Right cardiac atrium (tissue), 5 donors: ENCODE measurements around the gene SOX2. TPM values are rescaled to one million over a fixed set of nuclear protein-coding genes. Genes with fewer than 3 reads are reported as not detected.
"Not testable (repeated sequence)": the region's sequence is repeated elsewhere in the genome, so short reads cannot be mapped to it uniquely, and the experiment has no call there.

Source experiments
- ATAC-seq, 2 donors: fragments of 200-7000 bp; cut with Tn5 transposase; one replicate each; pipeline versions ENCODE4 v1.8.0 to v1.9.1; 2020; ENCODE audit warnings: moderate library complexity in 2 of 2, mild to moderate bottlenecking in 1 of 2
- DNase-seq, 3 donors: peaks; one replicate each; pipeline ENCODE4 v3.0.0-alpha.2; 2020
- H3K27ac ChIP-seq: one replicate; pipeline ENCODE4 v1.5.1; 2013; ENCODE audit warnings: mild to moderate bottlenecking, low read length, control low read depth, moderate library complexity
- H3K27me3 ChIP-seq: one replicate; pipeline ENCODE4 v1.6.1; 2013; ENCODE audit not compliant: control insufficient read depth, insufficient read depth
- H3K4me1 ChIP-seq: one replicate; pipeline ENCODE4 v1.6.1; 2013; ENCODE audit warnings: low read length; ENCODE audit not compliant: control insufficient read depth, insufficient read depth
- H3K4me3 ChIP-seq: one replicate; pipeline ENCODE4 v1.5.1; 2013; ENCODE audit warnings: low read length, control low read depth
- H3K9me3 ChIP-seq: one replicate; pipeline ENCODE4 v1.6.1; 2013; ENCODE audit warnings: low read length; ENCODE audit not compliant: control insufficient read depth
- WGBS: extraction: QIAGEN DNeasy Blood & Tissue Kit; methylation state at CpG from one replicate; pipeline ENCODE4 v1.1.7; 2013; 5-methylcytosine and 5-hydroxymethylcytosine counted together
- intact Hi-C, 4 donors: fragments of 100-400 bp; cut with DNase I; formaldehyde crosslinking; loops; one replicate each; pipeline versions ENCODE4 v1.11.0 to v1.14.0; 2022 to 2023
- polyA plus RNA-seq: library from polyadenylated mRNA; stranded (reverse); fragments of 200-250 nt; gene quantifications from one replicate; pipeline ENCODE4 v1.2.3, GENCODE V29; 2013
- total RNA-seq, 4 donors: library from RNA; stranded (reverse); fragmentation: NEBNext Ultra II Directional; extraction: Animal tissue kit (Norgen Biotek cat#: 25700); gene quantifications; one replicate each; pipeline ENCODE4 v1.2.1, GENCODE V29; 2021
- donor health status: healthy with polysubstance abuse.
- donor health status: DM: no; HTN: yes; CAD: no.
- donor health status: DM: no; HTN: no; CAD: no.
- donor health status: DM: no; HTN: yes; CAD: no; lungs with severe emphysema.
- donor health status: DM: yes; HTN: yes; CAD: no.

SOX2 gene
- total and polyA plus RNA-seq, 5 donors, result 0.17 to 1.0 (median 0.28) TPM; not detected in 1

DNA sequence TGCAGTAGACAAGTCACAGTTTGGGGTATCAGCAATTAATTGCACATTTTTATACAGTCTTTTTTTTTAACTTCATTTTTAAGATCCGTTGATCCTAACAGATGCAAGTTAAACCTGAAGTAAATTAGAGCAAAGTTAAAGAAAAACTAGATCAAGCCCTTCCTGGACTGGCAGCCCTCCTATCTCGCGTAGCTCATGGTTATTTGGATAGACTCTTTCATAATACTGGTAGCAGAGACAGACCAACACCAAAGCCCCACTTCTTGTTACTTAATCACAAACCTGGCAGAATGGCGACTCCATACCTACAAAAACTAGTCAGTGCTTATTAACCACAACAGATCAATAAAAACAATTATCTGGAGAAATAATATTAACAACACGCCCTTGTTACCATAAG lies 26.8 kb downstream of the SOX2 start:
- Histone ChIP-seq H3K27ac (no peak overlapping the region), H3K4me3 (no peak overlapping the region), H3K27me3 (no peaks in the 10 kb centered on the region), H3K4me1 (no peaks in the 10 kb centered on the region), H3K9me3 (no peaks in the 10 kb centered on the region)
- WGBS, result 87% methylated on average over 5 of the region's 5 CpGs
- DNase-seq (no peak), ATAC-seq (no peak)
- intact Hi-C loops, result no loop called here

GRCh38 chr3:181739628-181740027 lies 27.9 kb downstream of the SOX2 start:
- WGBS, result 55% methylated on average over 4 of the region's 4 CpGs
- ATAC-seq (no peak), DNase-seq (no peak)
- no peak overlapping the region for H3K27ac ChIP-seq
- no peaks in the 10 kb centered on the region for H3K27me3 ChIP-seq
- no peak overlapping the region for H3K4me3 ChIP-seq
- no peaks in the 10 kb centered on the region for H3K4me1 ChIP-seq
- intact Hi-C loops, result no loop called here
- no peaks in the 10 kb centered on the region for H3K9me3 ChIP-seq

GRCh38 chr3:181741417-181741816 lies 29.7 kb downstream of the SOX2 start:
- Histone ChIP-seq H3K27me3 (no peaks in the 10 kb centered on the region), H3K4me3 (no peak overlapping the region), H3K9me3 (no peaks in the 10 kb centered on the region), H3K27ac (no peak overlapping the region), H3K4me1 (no peaks in the 10 kb centered on the region)
- ATAC-seq (no peak), DNase-seq (no peak)
- intact Hi-C loops, result no loop called here
- WGBS, result 31% methylated on average over 6 of the region's 6 CpGs

DNA sequence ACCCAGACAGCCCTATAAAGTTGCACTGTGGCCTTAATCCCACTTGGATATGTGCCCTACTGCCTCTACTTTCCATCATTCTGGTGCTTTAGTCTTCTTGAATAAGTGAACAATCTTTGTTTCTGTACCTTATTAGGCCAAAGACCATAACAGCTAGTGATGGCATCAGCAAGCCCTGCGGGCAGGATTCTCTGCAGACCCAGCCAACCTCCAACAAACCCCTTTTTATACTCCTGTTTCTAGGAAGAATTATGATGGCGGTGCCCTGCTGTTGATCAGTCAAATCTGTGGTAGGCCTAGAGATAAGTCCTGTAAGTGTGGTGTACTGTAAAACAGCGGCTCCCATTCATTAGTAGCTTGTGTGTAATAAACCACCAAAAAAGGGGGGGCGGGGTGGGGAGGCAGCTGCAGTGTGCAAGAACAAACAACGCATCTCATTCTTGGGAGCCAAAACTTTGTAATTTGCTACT lies 40.5 kb downstream of the SOX2 start:
- ATAC-seq (no peak), DNase-seq (no peak)
- Histone ChIP-seq H3K9me3 (no peaks in the 10 kb centered on the region), H3K27me3 (peaks cover 6% of the 10 kb centered on the region), H3K4me1 (no peaks in the 10 kb centered on the region), H3K4me3 (no peak overlapping the region), H3K27ac (no peak overlapping the region)
- WGBS, result 73% methylated on average over 5 of the region's 5 CpGs
- intact Hi-C loops, result no loop called here

DNA sequence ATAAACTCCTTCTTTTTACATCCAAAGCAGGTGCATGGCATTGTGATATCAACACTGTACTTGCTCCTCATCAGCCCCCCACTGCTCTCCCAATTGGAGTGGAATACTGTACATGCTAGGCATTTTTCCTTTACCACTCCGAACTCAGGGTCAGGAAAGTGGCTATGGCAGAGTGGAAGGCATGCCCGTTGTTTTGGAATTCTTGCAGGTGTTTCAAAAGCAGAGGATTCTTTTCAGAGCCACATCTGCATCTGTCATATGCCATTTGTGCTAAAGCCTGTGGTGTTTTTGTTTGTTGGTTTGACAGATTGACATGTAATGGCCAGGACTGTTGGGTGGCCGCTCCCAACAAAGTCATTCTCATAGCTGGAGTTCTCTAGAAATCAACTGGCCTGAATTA lies 41.7 kb downstream of the SOX2 start:
- no peaks in the 10 kb centered on the region for H3K4me1 ChIP-seq
- WGBS, result 67% methylated on average over 3 of the region's 3 CpGs
- DNase-seq (no peak), ATAC-seq (no peak)
- H3K4me3 ChIP-seq, result no peak overlapping the region
- H3K9me3 ChIP-seq, result no peaks in the 10 kb centered on the region
- intact Hi-C loops, result no loop called here
- peaks cover 6% of the 10 kb centered on the region for H3K27me3 ChIP-seq
- no peak overlapping the region for H3K27ac ChIP-seq

DNA sequence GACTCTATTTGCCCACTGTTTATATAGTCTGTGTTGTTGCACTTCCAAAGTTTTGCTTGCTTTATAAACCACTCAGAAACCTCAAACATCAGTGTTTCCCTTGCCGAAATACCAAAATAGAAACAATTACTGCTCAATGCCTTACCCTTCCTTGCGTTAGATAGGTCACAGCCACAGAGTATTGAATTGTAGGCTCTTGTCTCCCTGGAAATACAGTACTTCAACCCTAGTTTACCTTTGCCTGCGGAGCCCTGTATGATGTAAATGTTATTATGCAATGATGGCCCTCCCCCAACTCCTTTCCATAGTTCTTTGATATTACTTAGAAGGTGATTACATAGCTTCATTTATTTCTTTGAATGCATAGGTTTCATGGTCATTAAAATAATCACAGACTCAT lies 44.2 kb downstream of the SOX2 start:
- ATAC-seq (no peak), DNase-seq (no peak)
- Histone ChIP-seq H3K4me3 (no peak overlapping the region), H3K9me3 (no peaks in the 10 kb centered on the region), H3K4me1 (no peaks in the 10 kb centered on the region), H3K27ac (no peak overlapping the region), H3K27me3 (peaks cover 6% of the 10 kb centered on the region)
- WGBS, result 28% methylated on average over 3 of the region's 3 CpGs
- intact Hi-C loops, result no loop called here

DNA sequence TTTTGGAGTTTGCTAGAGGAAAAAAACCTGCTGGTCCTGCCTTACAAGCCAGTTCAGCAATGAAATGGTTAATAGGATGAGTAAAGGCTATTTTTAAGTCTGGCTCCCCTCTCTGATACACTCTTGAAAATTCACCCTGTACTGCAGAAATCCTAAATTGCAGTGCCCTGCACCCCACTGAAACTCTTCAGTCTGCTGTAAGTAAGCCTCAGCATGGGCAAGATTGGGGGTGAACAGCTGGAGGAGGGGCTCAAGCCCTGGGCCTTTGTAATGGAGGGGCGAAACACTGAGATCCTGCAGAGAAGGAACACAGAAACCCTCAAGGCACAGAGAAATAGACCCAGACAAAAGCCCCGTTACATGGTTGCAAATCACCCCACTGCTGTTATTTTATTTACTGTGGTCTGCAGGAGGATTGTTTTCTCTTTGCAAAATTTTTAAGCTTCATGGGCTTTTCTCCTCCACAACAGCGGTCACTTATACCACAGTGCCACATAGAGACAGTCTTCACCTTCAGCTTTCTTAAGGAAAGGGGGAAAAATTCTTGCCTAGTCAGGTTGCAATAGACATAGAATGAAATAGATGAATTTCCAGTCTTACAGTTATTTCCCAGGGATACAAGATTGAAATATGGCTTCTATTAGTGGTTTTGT lies 45.0 kb downstream of the SOX2 start:
- Histone ChIP-seq H3K4me3 (no peak overlapping the region), H3K27ac (no peak overlapping the region), H3K27me3 (peaks cover 6% of the 10 kb centered on the region), H3K9me3 (no peaks in the 10 kb centered on the region), H3K4me1 (no peaks in the 10 kb centered on the region)
- 30% methylated on average over 3 of the region's 3 CpGs for WGBS
- no peak for DNase-seq
- ATAC-seq, result no peak
- intact Hi-C loops, result no loop called here

DNA sequence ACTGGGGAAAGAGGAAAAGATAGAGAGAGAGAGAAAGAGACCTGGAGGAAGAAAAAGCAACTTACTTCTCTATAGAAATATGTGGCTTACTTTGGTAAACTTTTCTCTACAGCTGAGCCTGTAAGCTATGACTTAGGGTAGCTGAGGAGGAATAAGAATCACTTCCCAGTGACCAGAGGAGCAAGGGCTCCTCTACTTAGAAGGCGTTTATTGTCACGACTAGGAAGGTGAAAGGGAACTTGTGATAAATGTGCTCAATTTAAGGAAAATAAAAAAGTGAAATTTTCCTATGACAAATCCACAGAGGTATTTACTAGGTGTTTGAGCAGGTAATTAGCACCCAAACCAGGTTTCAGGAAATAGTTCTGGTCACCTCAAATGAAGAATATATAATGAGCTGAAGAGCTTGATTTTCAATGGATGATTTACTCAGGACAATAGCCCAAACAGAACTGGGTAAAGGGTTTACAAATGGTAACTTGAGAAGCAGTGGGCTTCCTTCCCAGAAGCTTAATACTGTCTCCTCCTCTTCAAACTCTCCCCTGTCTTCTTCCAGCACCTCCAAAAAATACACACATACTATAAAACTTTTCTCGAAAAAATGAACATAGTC lies 46.1 kb downstream of the SOX2 start:
- DNase-seq (no peak), ATAC-seq (no peak)
- intact Hi-C loops, result no loop called here
- Histone ChIP-seq H3K4me3 (no peak overlapping the region), H3K27me3 (peaks cover 6% of the 10 kb centered on the region), H3K4me1 (no peaks in the 10 kb centered on the region), H3K27ac (no peak overlapping the region), H3K9me3 (no peaks in the 10 kb centered on the region)
- 28% methylated on average over 3 of the region's 3 CpGs for WGBS

DNA sequence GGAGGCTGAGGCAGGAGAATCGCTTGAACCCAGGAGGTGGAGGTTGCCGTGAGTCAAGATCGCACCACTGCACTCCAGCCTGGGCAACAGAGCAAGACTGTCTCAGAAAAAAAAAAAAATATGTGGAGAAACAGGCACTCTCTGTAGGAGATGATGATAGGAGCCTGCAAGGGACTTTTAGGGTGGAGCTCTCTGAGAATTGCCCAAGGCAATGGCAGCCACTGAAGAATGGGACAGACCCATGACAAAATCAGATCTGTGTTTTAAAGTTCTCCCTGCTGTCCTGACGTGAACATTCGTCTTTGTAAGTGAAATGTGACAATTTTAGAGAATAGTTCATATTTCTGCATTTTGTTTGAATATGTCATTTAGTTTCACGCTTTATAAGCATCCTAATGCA lies 50.2 kb downstream of the SOX2 start:
- no peak overlapping the region for H3K27ac ChIP-seq
- H3K27me3 ChIP-seq, result no peaks in the 10 kb centered on the region
- DNase-seq (no peak), ATAC-seq (no peak)
- intact Hi-C loops, result no loop called here
- 86% methylated on average over 6 of the region's 6 CpGs for WGBS
- H3K4me1 ChIP-seq, result no peaks in the 10 kb centered on the region
- no peaks in the 10 kb centered on the region for H3K9me3 ChIP-seq
- H3K4me3 ChIP-seq, result no peak overlapping the region

DNA sequence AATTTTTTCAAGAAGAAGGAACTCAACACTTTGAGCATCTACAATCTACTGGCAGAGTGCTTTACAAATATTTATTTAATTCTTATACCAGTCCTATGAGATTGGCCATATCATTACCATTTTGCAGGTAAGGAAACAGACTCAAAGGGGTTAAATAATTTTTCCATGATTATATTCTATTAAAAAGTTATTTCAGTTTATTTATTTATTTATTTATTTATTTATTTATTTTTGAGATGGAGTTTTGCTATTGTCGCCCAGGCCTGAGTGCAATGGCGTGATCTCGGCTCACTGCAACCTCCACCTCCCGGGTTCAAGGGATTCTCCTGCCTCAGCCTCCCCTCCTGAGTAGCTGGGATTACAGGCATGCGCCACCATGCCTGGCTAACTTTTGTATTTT lies 52.3 kb downstream of the SOX2 start:
- H3K27ac ChIP-seq, H3K4me3 ChIP-seq, H3K27me3 ChIP-seq, intact Hi-C loops, DNase-seq, ATAC-seq, H3K4me1 ChIP-seq, H3K9me3 ChIP-seq: not testable (repeated sequence)
- 96% methylated on average over 5 of the region's 5 CpGs for WGBS
